Hypothalamus (tissue), 51 donors: Measurements from ENCODE around the gene SLC1A4.
A peak's percentile ranks its signal among the peaks of the same experiment; 100 is the strongest.

Experiments
- DNase-seq, 51 donors: peaks; one replicate each; lab custom pipeline; 2025; lab: John Stamatoyannopoulos, UW

SLC1A4 gene

DNA sequence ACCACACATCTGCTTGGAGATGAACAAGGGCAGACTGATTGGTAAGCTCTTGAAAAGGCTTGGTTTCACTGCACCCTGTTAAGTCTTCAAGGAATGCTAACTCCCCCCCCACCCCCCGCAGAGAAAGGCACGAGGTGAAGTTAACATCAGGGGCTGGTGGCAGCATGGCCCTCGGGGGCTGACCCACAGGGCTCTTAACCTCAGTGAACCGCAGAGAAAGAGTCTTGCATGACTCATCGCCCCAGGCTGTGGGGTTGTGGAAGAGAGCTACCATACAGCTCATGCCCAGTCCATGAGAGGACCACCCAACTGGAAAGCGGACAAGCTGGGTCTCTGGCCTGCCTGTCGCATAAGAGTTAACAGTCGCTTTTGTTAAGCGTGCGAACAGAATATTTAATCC lies 56.5 kb downstream of the SLC1A4 start:
- no peak for DNase-seq

DNA sequence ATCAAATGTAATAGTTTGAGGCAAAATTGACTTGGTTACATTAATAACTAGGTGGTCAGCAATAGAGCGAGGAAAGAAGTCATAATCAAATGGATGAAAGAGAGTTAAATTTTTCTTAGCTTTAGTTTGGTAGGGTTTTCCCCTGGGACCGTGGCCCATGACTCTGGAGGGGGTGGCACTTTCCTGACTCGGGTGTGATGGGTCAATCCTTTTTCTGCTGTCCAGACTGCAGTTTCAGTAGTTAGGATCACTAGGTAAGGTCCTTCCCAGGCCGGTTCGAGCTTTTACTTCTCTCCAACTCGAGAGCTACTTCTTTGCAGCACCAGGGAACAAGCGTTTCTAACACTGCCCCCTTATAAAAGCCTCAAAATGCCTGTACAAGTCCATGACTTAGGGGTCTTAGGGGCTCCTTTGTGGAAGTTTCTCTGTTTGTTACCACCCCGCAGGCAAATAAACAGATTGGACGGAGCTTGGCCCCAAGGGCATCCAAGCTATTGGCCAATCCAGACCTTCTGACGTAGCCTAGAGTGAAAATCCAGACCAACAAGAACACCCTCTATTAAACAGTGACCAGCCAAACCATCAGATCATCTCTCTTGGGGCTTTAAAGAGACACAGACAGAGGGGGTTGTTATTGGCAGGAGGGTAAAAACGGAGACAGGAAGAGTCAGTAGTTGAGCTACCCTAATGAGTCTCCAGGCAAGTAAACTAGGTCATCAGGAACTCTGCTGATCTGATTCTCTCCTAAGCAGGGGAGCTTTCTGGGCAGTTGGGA lies 57.6 kb downstream of the SLC1A4 start:
- DNase-seq: no peak

DNA sequence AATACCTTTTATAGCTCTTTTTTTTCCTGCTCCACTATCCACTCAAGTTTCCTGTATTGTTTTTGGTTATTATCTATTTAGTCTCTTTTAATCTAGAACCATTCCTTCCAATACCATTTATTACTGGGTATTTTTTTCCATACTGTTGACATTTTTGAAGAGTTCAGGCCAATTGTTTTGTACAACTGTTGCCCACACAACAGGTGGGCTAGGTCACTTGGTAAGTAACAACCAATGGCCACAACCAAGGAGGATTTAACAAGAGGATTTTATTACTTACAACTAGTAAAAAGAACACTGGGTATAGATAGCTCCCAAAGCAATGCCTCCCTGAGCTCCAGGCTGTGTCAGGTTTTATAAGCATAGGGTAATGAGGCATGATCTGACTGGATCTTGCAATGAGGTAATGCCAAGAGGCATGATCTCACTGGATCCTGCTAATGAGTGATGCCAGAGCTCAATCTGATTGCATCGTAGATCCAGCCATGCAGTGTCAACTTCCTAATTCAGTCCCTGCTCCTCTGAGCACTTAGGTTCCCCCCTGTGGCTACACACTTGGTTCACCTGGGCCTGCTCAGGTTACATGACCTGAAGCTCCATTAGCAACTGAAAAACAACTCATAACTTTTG lies 59.9 kb downstream of the SLC1A4 start:
- no peak for DNase-seq

DNA sequence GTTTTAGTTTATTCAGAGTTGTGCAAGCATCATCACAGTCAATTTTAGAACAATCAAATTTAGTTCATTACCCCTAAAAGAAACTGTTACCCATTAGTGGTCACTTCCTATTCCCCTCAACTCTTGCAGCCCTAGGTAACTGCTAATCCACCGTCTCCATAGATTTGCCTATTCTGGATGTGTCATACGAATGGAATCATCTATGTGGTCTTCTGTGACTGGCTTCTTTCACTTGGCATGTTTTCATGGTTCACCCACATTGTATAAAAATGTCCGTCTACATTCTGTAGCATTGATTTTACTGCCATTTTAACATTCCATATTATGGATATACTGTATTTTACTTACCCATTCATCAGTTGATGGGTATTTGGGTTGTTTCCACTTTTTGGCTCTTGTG lies 61.7 kb downstream of the SLC1A4 start:
- no peak for DNase-seq

DNA sequence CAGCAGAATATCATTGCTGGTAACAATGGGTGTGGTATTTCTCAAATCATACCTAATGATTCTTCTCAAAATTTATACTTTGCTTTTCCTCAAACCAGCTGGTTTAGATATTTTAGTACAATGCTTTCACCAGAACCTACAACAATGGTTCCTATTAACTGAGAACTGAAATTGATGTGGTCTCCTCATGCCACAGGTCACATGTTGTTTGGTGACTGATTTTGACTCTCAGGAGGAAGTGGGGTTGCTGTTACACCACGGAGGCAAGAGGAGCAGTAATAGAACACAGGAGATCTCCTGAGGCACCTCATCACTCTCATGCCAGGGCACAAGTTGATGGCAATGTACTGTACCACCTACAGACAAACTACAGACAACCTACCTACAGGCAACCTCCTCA lies 64.0 kb downstream of the SLC1A4 start:
- peak in 2 of 51 donors; percentile 18 to 19 for DNase-seq

DNA sequence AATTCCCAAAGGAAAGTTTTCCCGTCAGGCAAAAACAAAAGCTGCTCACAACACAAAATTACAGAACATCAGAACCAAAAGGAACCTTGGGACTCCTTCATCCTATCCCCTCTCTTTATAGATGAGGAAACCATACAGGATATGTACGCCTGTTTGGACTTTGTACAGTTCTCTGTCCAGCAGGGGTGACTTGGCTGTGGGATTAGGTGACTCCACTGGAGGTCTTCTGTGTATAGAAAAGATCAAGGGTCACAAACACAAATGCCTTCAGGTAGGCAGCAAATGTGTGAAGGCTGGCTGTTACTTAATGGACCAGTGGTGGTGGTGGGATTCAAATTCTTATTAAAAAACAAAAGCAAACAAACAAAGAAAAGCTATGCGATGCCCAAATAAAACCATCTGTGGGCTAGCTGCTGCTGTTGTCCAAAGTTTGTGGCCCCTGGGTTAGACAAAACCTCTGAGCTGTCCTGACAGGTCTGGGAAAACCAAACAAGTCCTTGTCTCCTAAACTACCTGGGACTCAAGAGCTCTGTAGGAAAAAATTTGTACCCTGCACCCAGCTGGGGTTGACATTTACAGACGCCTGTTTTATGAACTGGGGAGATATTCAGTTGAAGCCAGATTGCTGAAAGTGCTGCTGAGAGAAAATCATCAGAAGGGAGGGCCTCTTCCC lies 65.7 kb downstream of the SLC1A4 start:
- DNase-seq: no peak

DNA sequence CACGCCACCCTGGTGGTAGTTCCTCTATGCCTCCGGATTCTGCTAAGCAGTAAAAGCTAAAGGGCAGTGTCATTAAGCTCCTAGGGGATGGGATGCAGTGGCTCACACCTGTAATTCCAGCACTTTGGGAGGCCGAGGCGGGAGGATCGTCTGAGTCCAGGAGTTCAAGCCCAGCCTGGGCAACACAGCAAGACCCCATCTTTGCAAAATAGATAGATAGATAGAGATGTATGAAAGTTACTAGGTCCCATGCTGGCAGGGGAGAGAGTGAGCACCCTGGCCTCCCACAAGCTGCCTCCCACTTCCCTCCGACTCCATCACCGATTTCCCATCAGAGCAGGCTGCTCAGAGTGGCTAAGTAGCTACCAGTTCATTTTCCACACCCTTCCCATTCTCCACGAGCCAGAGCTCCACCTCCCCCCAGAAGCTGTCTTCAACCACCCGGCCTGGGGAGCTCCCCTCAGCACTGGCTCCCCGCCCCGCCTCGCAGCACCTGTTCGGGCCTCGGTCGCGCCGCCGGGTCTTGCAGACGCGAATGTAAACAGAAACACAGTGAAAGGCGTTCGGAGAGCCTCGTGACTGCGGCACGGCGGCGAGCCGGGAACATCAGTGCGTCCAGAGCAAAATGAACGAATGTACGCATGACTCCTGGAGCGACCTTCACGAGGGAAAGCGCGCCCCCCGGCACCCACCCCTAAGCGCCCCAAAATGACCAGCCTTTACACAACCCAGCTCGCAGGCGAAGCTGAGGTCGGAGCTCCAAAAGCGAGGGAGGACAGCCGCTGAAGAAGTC lies 66.4 kb downstream of the SLC1A4 start:
- DNase-seq: peak in 14 of 51 donors; percentile 51 to 83 (median 70)

DNA sequence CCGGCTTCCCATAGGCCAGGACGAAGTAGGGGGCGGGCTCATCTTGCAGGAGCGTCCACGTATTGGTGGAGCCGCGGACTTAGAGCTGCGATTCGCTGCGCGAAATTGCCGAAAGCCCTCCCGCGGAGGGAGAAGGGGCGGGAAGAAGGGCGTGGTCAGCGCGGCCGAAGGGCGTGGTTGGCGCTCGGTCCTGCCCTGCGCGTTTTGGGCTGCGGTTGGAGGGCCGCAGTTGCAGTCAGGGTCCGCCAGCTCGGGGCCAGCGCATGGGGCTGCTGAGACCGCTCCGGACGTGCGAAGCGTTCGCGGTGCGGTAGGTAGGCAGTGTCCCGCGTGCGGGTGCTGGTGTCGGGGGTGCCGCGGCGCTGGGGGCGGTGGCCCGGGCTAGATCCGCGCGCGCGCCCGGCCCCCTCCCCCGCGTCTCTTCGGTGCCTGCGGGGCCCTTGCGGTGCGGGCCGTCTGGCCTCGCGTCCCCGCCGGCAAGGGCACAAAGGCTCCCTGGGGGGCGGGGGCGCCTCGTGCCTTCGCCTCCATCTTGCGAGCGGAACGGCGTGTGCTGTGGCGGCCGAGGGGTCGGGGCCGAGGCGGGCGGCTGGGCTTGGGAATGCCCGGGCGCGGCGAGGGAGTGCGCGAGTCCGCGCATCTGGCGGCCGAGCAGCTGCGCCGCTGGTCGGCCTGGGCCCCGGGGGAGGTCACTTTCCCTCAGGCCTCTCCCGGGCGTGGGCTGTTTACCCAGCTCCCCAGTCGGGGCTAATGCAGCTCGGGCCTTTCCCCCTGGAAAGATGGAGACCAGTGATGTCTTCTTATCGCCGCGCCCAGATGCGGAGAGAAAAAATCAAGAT lies 67.2 kb downstream of the SLC1A4 start, which contains the start of gene CEP68:
CEP68 (plus strand) TSS at position 202 of the 839 bp plus-strand sequence. CDS start 13,029 bp downstream, outside the sequence.
- peak; percentile 62 to 98 (median 93) for DNase-seq

DNA sequence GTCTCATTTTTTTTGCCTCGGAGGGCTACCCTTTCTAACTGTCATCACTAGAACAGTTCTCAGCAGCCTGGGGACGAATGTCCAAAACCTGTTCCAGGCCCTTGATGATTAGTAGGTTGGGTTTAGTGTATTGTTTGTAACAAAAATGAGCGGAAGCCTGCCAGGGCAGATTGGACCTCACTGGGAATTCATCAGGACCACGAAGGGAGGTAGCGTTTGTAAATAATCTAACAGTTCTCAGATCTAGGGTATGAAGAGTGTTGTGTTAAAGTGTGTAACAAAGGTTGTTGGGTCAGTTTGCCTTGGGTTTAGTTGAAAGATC lies 67.8 kb downstream of the SLC1A4 start:
- no peak for DNase-seq

DNA sequence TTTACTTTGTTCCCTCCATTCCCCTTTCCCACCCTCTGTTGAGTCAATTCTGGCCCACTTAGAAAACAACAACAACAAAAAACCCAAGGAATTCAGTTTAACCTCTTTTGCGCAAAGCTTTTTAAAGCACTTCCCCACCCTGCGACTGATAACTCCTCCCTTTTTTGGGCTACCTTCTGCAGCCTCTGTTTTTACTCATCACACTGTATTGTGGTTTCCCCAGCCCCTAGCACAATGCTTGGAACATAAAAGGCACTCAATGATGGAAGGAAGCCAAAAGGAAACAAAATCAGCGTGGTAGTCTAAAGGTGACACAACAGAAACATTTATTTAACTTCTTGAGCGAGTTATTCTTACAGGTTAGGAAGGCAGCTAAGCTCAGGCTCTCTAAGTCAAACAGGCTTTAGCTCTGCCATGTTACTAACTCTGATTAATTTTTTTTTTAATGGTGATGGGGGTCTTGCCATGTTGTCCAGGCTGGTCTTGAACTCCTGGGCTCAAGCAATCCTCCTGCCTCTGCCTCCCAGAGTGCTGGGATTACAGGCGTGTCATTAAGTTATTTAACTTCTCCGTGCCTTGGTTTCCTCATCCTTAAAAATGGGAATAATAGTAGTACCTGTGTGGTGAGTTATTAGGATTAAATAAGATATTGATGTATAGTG lies 68.3 kb downstream of the SLC1A4 start:
- DNase-seq: no peak

DNA sequence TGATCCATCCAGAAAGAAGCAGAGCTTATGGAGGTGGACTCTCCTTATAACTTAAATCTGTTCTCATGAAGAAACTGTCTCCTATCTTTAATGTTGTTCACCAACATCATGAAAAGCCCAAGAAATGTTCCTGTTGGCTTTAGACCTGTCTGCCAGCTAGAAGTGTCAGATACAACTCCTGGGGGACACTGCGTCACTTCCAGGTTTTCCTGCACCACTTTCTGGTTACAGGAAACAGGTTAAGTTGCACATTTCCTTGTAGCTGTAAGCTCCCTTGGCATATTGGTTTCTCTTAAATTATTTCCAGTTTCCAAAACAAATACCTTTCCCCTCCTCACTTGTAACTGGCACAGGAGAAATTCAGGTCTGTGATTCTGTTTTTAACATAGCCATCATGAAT lies 69.9 kb downstream of the SLC1A4 start:
- DNase-seq: no peak

DNA sequence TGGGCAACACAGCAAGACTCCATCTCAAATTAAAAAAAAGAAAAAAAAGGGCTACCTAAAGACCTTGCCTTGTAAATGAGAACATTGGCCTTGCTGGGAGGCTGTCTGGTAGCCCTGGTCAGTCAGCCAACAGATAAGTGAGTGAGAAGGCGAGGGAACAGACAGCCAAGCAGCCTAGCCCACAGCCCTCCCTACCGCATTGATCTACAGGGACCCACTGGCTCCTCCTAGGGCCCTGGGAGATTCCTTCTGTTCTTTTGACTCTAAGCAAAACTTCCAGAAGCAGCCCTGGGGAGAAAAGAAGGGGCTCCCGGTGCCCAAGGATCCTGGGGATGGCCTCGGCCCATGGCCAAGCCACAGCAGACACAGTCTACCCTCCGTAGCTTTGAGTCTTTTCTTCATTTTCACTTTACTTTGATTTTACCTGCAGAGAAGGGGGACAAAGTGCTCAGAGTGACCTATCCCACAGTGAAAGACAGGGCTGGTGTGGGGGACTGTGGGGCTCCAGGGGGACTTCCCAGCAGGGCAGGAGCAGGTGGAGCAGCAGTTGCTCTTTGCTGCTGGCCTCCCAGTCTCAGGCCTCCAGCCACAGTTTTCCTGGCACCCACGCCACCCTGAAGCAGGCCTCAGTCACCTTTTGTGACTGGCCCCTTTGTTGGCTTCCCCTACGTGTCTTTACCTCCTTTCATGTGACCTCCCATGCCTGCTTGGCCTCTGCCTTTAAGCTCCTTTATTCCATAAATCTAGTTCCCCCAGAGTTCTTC lies 72.1 kb downstream of the SLC1A4 start:
- DNase-seq: no peak

DNA sequence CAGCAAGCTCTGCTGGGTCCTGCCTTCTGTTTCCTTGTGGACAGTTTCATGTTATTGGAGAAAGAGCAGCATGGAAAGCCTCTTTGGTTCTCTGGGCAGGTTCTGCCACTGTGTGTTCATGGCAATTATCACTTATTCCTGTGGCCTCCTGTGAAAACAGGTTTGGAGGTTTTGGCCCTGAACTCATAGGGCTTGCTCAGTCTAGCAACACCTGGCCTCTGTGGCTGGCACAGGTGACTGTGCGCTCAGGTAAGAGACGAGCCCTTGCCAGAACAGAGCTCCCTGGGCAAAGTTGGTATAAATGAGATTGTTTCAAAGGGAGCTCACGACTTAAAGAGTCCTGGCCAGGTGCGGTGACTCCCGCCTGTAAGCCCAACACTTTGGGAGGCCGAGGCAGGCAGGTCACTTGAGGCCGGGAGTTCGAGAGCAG lies 72.7 kb downstream of the SLC1A4 start:
- no peak for DNase-seq

DNA sequence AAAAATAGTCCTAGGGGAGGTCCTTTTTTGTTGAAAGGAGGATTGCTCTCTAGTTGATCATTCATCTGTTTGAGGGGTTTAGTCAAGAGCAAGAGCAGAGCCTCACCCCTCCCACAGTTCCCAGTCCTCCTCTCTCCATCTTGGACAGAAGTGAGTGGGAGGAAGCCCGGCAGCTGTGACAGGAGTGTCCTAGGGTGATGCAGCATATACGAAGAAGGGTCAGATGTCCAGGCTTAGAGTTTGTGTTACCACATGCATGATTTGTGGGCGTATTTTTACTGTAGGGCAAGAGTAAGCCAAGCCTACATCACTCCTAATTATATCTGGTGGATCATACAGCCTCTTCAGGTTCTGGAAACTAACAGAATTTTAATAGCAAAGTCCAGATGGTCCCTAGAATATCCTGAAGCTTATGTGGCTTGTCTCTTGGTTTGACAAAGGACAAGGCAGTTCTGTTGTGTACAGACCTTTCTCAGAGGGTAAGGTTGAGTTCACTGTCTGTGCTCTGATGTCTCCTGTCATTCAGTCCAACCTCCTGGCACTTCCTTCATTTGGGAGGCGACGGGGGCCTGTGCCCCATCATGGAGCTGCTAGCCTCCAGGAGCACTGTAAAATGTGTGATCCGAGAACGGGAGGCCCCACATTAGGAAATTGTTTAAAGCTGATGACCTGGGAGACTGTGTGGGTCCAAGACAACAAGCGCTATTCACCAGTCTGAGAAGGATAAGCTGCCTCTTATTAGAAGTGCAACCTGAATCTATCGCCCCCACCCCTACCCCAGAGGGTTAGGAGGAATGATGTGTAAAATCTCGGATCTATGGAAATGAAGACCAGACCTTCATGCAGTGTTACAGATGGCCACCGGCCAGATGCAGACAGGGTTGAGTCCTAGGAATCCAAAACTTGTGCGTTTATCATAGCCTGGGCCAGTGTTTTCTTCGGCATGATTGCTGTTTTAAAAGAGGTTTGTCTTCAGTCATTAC lies 73.9 kb downstream of the SLC1A4 start:
- no peak for DNase-seq

DNA sequence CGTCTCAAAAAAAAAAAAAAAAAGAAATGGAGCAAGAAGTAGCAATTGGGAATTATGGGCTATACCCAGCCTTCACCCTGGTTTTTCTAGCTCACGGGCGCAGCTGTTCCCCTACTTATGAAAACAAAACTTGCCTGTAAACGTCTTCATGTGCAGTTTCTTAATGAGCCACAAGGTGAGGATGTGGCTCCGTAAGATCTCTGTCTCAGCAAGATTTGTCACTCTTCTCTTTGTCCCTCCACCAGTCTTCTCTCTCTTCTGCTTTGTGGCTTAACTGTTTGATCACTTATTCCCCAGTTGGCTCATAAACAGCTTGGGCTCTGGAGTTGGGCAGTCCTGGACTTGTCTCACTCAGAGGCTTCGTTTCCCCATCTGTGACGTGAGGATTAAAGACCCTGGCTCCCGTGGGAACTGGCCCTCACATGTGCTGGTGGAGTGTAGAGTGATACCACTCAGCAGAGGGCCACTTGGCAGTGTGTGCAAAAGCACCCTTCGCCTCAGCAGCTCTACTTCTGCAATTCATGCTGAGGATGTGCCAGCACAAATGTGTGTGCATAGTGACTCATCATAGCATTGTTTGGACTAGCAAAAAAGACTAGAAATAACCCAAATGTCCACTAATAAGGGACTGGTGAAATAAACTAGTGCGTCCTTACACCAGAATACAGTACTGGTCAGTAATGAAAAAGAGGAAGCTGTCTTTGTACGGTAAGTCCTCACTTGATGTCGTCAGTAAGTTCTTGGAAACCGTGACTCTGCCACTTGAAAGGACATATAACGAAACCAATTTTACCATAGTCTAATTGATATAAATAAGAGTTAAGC lies 75.7 kb downstream of the SLC1A4 start:
- DNase-seq: peak in 38 of 51 donors; percentile 9 to 72 (median 50)

DNA sequence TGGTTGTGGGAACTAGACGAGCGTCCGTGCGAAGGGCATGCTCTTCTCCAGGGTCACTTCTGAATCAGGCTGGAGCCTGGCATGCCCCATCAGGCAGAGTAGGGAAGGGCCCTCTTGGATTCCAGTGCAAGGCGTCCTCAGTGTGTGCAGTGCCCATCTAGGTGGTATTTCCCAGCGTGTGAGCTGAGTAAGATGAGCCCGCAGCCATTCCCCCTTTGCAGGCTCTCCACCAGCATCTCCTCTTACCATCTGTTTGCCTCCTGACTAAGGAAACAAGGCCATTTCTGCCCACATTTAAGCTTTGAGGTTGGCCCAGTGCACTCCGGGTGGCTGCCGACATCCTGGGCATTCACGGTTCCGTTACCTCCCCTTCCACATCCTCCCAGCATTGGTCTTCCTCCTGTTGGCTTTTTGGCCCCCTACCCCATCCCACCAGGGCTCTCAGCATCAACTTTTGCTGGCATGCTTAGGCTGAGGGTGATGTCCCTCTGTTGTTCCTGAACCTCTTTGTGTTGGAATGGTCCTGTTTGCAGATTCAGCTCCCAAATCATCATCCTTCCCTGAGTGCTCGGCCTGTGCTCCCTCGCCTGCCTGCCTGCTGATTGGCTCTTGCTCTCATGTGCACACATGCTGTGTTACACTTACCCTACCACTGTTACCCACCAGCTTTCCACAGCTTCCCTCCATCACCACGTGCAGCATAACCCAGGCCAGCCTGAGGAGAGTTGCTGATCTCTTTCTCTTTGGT lies 78.8 kb downstream of the SLC1A4 start:
- DNase-seq: no peak
